ENCODE measurements around the gene ANKFN1.
A peak's percentile ranks its signal among the peaks of the same experiment; 100 is the strongest.

The ANKFN1 gene

GRCh38 chr17:56290101-56290801 is 137.0 kb downstream of the ANKFN1 start:
- no peak for DNase-seq

GRCh38 chr17:56290802-56291118 is 137.5 kb downstream of the ANKFN1 start:
- DNase-seq, result no peak

GRCh38 chr17:56291226-56291805 is 138.0 kb downstream of the ANKFN1 start:
- DNase-seq, result no peak

GRCh38 chr17:56292010-56292409 is 138.7 kb downstream of the ANKFN1 start:
- no peak for DNase-seq

- no peak for DNase-seq
These were observed 139.3 kb downstream of the ANKFN1 start for GRCh38 chr17:56292578-56292977.

- peak; percentile 93 to 95 for DNase-seq
These were observed 143.9 kb downstream of the ANKFN1 start for GRCh38 chr17:56297184-56297583.

GRCh38 chr17:56298846-56299245 is 145.6 kb downstream of the ANKFN1 start:
- peak in 1 of 2 experiments; percentile 13 for DNase-seq

GRCh38 chr17:56300144-56300543 is 146.9 kb downstream of the ANKFN1 start:
- no peak for DNase-seq

GRCh38 chr17:56305007-56305406 is 151.7 kb downstream of the ANKFN1 start:
- peak; percentile 24 to 27 for DNase-seq

- no peak for DNase-seq
These were observed 156.6 kb downstream of the ANKFN1 start for GRCh38 chr17:56309897-56310296.

GRCh38 chr17:56310782-56311181 is 157.5 kb downstream of the ANKFN1 start:
- peak; percentile 55 to 57 for DNase-seq

- peak; percentile 70 to 77 for DNase-seq
These were observed 159.9 kb downstream of the ANKFN1 start for GRCh38 chr17:56313201-56313600.

- no peak for DNase-seq
These were observed 160.8 kb downstream of the ANKFN1 start for GRCh38 chr17:56314026-56314425.

GRCh38 chr17:56314984-56315602 is 161.8 kb downstream of the ANKFN1 start:
- no peak for DNase-seq

- no peak for DNase-seq
These were observed 163.3 kb downstream of the ANKFN1 start for GRCh38 chr17:56316604-56317003.

- DNase-seq, result peak; percentile 41 to 59
These were observed 164.3 kb downstream of the ANKFN1 start for GRCh38 chr17:56317351-56318208.

GRCh38 chr17:56319531-56319930 is 166.3 kb downstream of the ANKFN1 start:
- DNase-seq, result peak; percentile 80 to 83

GRCh38 chr17:56320443-56320842 is 167.2 kb downstream of the ANKFN1 start:
- no peak for DNase-seq

- DNase-seq, result no peak
These were observed 169.7 kb downstream of the ANKFN1 start for GRCh38 chr17:56322991-56323390.

GRCh38 chr17:56324676-56325075 is 171.4 kb downstream of the ANKFN1 start:
- no peak for DNase-seq

- no peak for DNase-seq
These were observed 172.2 kb downstream of the ANKFN1 start for GRCh38 chr17:56325313-56326000.

GRCh38 chr17:56326001-56326359 is 172.7 kb downstream of the ANKFN1 start:
- DNase-seq, result peak in 1 of 2 experiments; percentile 4

- no peak for DNase-seq
These were observed 194.4 kb downstream of the ANKFN1 start for GRCh38 chr17:56347639-56348038.
